H9 (cell line): ENCODE results near the gene MYMK. TPM values are rescaled to one million over a fixed set of nuclear protein-coding genes. Genes with fewer than 3 reads are reported as not detected.

Experiments used
- DNase-seq: peaks from one replicate; pipeline ENCODE4 v3.0.0-alpha.2; 2017
- H2AFZ ChIP-seq: one replicate; pipeline ENCODE4 v1.6.1; 2013; ENCODE audit warnings: mild to moderate bottlenecking, low read length, control low read depth, moderate library complexity
- H2AK5ac ChIP-seq: 2 replicates; pipeline ENCODE4 v1.6.1; 2013; ENCODE audit warnings: low read length, control low read depth, mixed read lengths; ENCODE audit not compliant: insufficient read length
- H2BK120ac ChIP-seq: one replicate; pipeline ENCODE4 v1.6.1; 2013; ENCODE audit warnings: low read depth, mild to moderate bottlenecking, low read length, control low read depth, inconsistent platforms; ENCODE audit not compliant: poor library complexity, severe bottlenecking
- H2BK12ac ChIP-seq: 2 replicates; pipeline ENCODE4 v1.6.1; 2013; ENCODE audit warnings: low read length, control low read depth, mixed read lengths, low read depth; ENCODE audit not compliant: insufficient read length
- H2BK15ac ChIP-seq: 2 replicates; pipeline ENCODE4 v1.6.1; 2013; ENCODE audit warnings: low read depth, low read length, control low read depth
- H2BK20ac ChIP-seq: one replicate; pipeline ENCODE4 v1.6.1; 2013; ENCODE audit warnings: low read depth, mild to moderate bottlenecking, low read length, control low read depth, inconsistent platforms; ENCODE audit not compliant: poor library complexity, severe bottlenecking
- H2BK5ac ChIP-seq: 2 replicates; pipeline ENCODE4 v1.6.1; 2013; ENCODE audit warnings: low read length, control low read depth, mixed read lengths; ENCODE audit not compliant: insufficient read length
- H3K14ac ChIP-seq: 2 replicates; pipeline ENCODE4 v1.6.1; 2013; ENCODE audit warnings: low read length, control low read depth; ENCODE audit not compliant: insufficient read depth
- H3K18ac ChIP-seq: 2 replicates; pipeline ENCODE4 v1.6.1; 2013; ENCODE audit warnings: low read depth, mild to moderate bottlenecking, mixed read lengths, low read length, control low read depth; ENCODE audit not compliant: insufficient read length
- H3K23ac ChIP-seq: 2 replicates; pipeline ENCODE4 v1.6.1; 2013; ENCODE audit warnings: low read length, control low read depth, mixed read lengths, low read depth; ENCODE audit not compliant: insufficient read length
- H3K23me2 ChIP-seq: 2 replicates; pipeline ENCODE4 v1.6.1; 2013; ENCODE audit warnings: low read depth, mild to moderate bottlenecking, mixed read lengths, low read length, control low read depth; ENCODE audit not compliant: insufficient read length, poor library complexity, severe bottlenecking
- H3K27ac ChIP-seq: 2 replicates; pipeline ENCODE4 v1.5.1; 2013; ENCODE audit warnings: low read length, control low read depth, mixed read lengths, low read depth; ENCODE audit not compliant: insufficient read length
- H3K27me3 ChIP-seq: 2 replicates; pipeline ENCODE4 v1.6.1; 2013; ENCODE audit warnings: low read length, control low read depth, inconsistent platforms; ENCODE audit not compliant: insufficient read depth
- H3K4ac ChIP-seq: 2 replicates; pipeline ENCODE4 v1.6.1; 2013; ENCODE audit warnings: low read depth, mild to moderate bottlenecking, control low read depth, inconsistent platforms, low read length, moderate library complexity
- H3K4me1 ChIP-seq: 2 replicates; pipeline ENCODE4 v1.6.1; 2013; ENCODE audit warnings: low read length, control low read depth, inconsistent platforms; ENCODE audit not compliant: insufficient read depth
- H3K4me2 ChIP-seq: 2 replicates; pipeline ENCODE4 v1.6.1; 2013; ENCODE audit warnings: low read length, control low read depth, mixed read lengths; ENCODE audit not compliant: insufficient read length, insufficient read depth
- H3K56ac ChIP-seq: 2 replicates; pipeline ENCODE4 v1.6.1; 2013; ENCODE audit warnings: low read depth, mild to moderate bottlenecking, mixed read lengths, low read length, control low read depth; ENCODE audit not compliant: insufficient read length
- H3K79me1 ChIP-seq: 2 replicates; pipeline ENCODE4 v1.6.1; 2013; ENCODE audit warnings: low read depth, mild to moderate bottlenecking, moderate library complexity, low read length, control low read depth, inconsistent platforms; ENCODE audit not compliant: insufficient read depth, poor library complexity, severe bottlenecking
- H3K79me2 ChIP-seq: 2 replicates; pipeline ENCODE4 v1.6.1; 2013; ENCODE audit warnings: low read length, control low read depth, inconsistent platforms; ENCODE audit not compliant: insufficient read depth
- H3K9ac ChIP-seq: 2 replicates; pipeline ENCODE4 v1.6.1; 2013; ENCODE audit warnings: low read length, control low read depth, mixed read lengths; ENCODE audit not compliant: insufficient read length; ENCODE audit errors: extremely low read depth
- H3K9me3 ChIP-seq: one replicate; pipeline ENCODE4 v1.6.1; 2013; ENCODE audit warnings: low read depth, low read length, inconsistent platforms; ENCODE audit not compliant: control insufficient read depth
- H3T11ph ChIP-seq: one replicate; pipeline ENCODE4 v1.6.1; 2013; ENCODE audit warnings: mild to moderate bottlenecking, low read length, control low read depth, inconsistent platforms
- H4K20me1 ChIP-seq: one replicate; pipeline ENCODE4 v1.6.1; 2013; ENCODE audit not compliant: control insufficient read depth, insufficient read length, insufficient read depth
- H4K5ac ChIP-seq: 2 replicates; pipeline ENCODE4 v1.6.1; 2013; ENCODE audit warnings: low read depth, mild to moderate bottlenecking, mixed read lengths, low read length, control low read depth; ENCODE audit not compliant: insufficient read length
- H4K8ac ChIP-seq: replicated peaks from 2 replicates; pipeline ENCODE4 v1.6.1; 2013; ENCODE audit warnings: low read length, control low read depth, mixed read lengths, low read depth; ENCODE audit not compliant: insufficient read length
- H4K91ac ChIP-seq: 2 replicates; pipeline ENCODE4 v1.6.1; 2013; ENCODE audit warnings: low read depth, mild to moderate bottlenecking, moderate library complexity, mixed read lengths, low read length, control low read depth; ENCODE audit not compliant: insufficient read length
- H3K27ac Mint-ChIP-seq, 3 experiments: 2 replicates in 2 of 3; 3 replicates in 1 of 3; pipeline ENCODE4 v1.8.0; 2020 to 2021; ENCODE audit warnings: mixed read lengths in 3 of 3, mild to moderate bottlenecking in 1 of 3, moderate library complexity in 1 of 3
- H3K27me3 Mint-ChIP-seq: 2 replicates; pipeline ENCODE4 v1.8.0; 2021; ENCODE audit warnings: low read depth, mild to moderate bottlenecking, moderate library complexity, mixed read lengths
- H3K36me3 Mint-ChIP-seq, 3 experiments: 2 replicates in 2 of 3; 3 replicates in 1 of 3; pipeline ENCODE4 v1.8.0; 2020 to 2021; ENCODE audit warnings: low read depth in 3 of 3, mixed read lengths in 3 of 3; ENCODE audit not compliant: insufficient read depth in 1 of 3
- H3K4me1 Mint-ChIP-seq, 2 experiments: 2 replicates each; pipeline ENCODE4 v1.8.0; 2020; ENCODE audit warnings: mixed read lengths in 2 of 2
- H3K4me3 Mint-ChIP-seq, 2 experiments: 2 replicates in 1 of 2; 3 replicates in 1 of 2; pipeline ENCODE4 v1.8.0; 2020 to 2021; ENCODE audit warnings: mild to moderate bottlenecking in 2 of 2, mixed read lengths in 2 of 2, moderate library complexity in 1 of 2
- H3K9me3 Mint-ChIP-seq, 2 experiments: 2 replicates in 1 of 2; 3 replicates in 1 of 2; pipeline ENCODE4 v1.8.0; 2020; ENCODE audit warnings: mild to moderate bottlenecking in 2 of 2, mixed read lengths in 2 of 2, moderate library complexity in 1 of 2
- CTCF ChIP-seq: fragments of 200-600 bp; sonication (generic); conservative IDR thresholded peaks from 3 replicates; pipeline ENCODE4 v1.8.0; 2021; ENCODE audit warnings: antibody characterized with exemption, mild to moderate bottlenecking
- WGBS: extraction: QIAGEN DNeasy Blood & Tissue Kit; methylation state at CpG from one replicate; pipeline ENCODE4 v1.1.7; 2013; ENCODE audit warnings: missing lambda C conversion rate, low lambda C conversion rate, mixed read lengths; ENCODE audit not compliant: insufficient read length; ENCODE audit errors: extremely low coverage; 5-methylcytosine and 5-hydroxymethylcytosine counted together
- total RNA-seq: library from RNA; stranded (reverse); gene quantifications from 2 replicates; pipeline ENCODE4 v1.2.1, GENCODE V29; 2021

MYMK gene
- total RNA-seq, 1 experiment from 2014 or later, result not detected

DNA sequence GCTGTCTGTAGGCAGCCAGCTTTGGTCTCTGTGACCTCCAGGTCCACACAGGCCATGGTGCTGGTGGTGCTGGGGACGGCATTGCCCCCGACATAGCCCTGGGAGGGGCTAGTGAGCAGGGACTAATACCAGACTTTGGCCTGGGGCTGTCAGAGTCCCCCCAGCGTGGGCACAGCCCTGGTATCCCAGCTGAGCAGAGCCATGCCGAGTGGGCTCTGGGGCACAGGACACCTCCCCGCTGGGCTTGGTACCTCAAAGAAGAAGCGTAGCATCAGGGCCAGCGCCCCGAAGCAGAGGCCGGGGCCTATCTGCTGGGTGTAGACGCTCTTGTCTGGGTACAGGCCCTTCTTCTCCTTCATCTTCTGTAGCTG is 9.5 kb downstream of the MYMK start:
- no CpG with 5 or more reads among the region's 10 CpGs for WGBS

More for the DNA sequence above, 9.5 kb downstream of the MYMK start:
- Histone ChIP-seq H3K79me2 (no peaks in the 10 kb centered on the region), H3K18ac (no peak overlapping the region), H3K79me1 (no peaks in the 10 kb centered on the region), H4K5ac (no peak overlapping the region), H3K27me3 (no peaks in the 10 kb centered on the region), H3K9ac (no peak overlapping the region), H3K56ac (no peak overlapping the region), H3K14ac (no peak overlapping the region), H4K91ac (no peak overlapping the region), H3K23me2 (no peaks in the 10 kb centered on the region), H2BK20ac (no peak overlapping the region), H3K27ac (no peak overlapping the region), H3K9me3 (no peaks in the 10 kb centered on the region), H2AFZ (no peak overlapping the region), H3K4me2 (no peak overlapping the region), H3T11ph (no peak overlapping the region), H2AK5ac (no peak overlapping the region), H2BK12ac (no peak overlapping the region), H4K8ac (no peak overlapping the region), H4K20me1 (no peaks in the 10 kb centered on the region), H3K23ac (no peak overlapping the region), H2BK120ac (no peak overlapping the region), H2BK15ac (no peak overlapping the region), H3K4me1 (no peaks in the 10 kb centered on the region), H2BK5ac (no peak overlapping the region), H3K4ac (no peak overlapping the region)
- no peak for TF ChIP-seq CTCF
- Mint-ChIP-seq H3K27ac (no peak overlapping the region), H3K36me3 (no peaks in the 10 kb centered on the region), H3K4me3 (no peak overlapping the region), H3K27me3 (peaks cover 11% of the 10 kb centered on the region), H3K9me3 (no peaks in the 10 kb centered on the region), H3K4me1 (peaks cover 0 to 6% of the 10 kb centered on the region in 2 experiments; a peak in 1 of 4 replicates)
- DNase-seq, result no peak
